WERI-Rb-1 (cell line): ENCODE measurements around the gene UBE2A.

Source experiments
- DNase-seq: peaks from one replicate; pipeline ENCODE4 v3.0.0-alpha.2; 2020
- H3K27ac ChIP-seq: fragments of 250-450 bp; sonication (Bioruptor Pico); 2 replicates; pipeline ENCODE4 v1.5.1; 2020; ENCODE audit warnings: mild to moderate bottlenecking, moderate library complexity
- H3K27me3 ChIP-seq: fragments of 250-450 bp; sonication (Bioruptor Pico); 2 replicates; pipeline ENCODE4 v1.5.1; 2021; ENCODE audit warnings: mild to moderate bottlenecking, low read depth, moderate library complexity; ENCODE audit not compliant: insufficient read depth, severe bottlenecking
- H3K36me3 ChIP-seq: fragments of 250-450 bp; sonication (Bioruptor Pico); 2 replicates; pipeline ENCODE4 v1.5.1; 2020; ENCODE audit warnings: mild to moderate bottlenecking, moderate library complexity
- H3K4me3 ChIP-seq: 2 replicates; pipeline ENCODE4 v1.5.1; 2011; ENCODE audit warnings: low read depth, mild to moderate bottlenecking, control low read depth, low read length
- H3K9me3 ChIP-seq: fragments of 250-450 bp; sonication (Bioruptor Pico); 2 replicates; pipeline ENCODE4 v1.5.1; 2021; ENCODE audit warnings: mild to moderate bottlenecking, moderate library complexity; ENCODE audit not compliant: severe bottlenecking
- CTCF ChIP-seq: IDR thresholded peaks from 2 replicates; pipeline ENCODE4 v1.5.1; 2011; ENCODE audit warnings: low read depth, mild to moderate bottlenecking, control low read depth, inconsistent platforms, low read length

The UBE2A gene

GRCh38 chrX:119625843-119626242 lies 51.5 kb downstream of the UBE2A start:
- H3K27me3 ChIP-seq = peaks cover 5% of the 10 kb centered on the region
- no peak overlapping the region for H3K27ac ChIP-seq
- no peak for TF ChIP-seq CTCF
- no peaks in the 10 kb centered on the region for H3K36me3 ChIP-seq
- no peak overlapping the region for H3K4me3 ChIP-seq
- DNase-seq = no peak
- no peaks in the 10 kb centered on the region for H3K9me3 ChIP-seq
